GM12801 (cell line): ENCODE data around the gene AZIN2.

Experiments
- TF ChIP-seq, protein P1 (sequence below): IDR thresholded peaks from one replicate; pipeline ENCODE4 v1.5.1; 2011; ENCODE audit warnings: control low read depth; ENCODE audit not compliant: insufficient read length; ENCODE audit errors: extremely low read depth

Gene AZIN2

DNA sequence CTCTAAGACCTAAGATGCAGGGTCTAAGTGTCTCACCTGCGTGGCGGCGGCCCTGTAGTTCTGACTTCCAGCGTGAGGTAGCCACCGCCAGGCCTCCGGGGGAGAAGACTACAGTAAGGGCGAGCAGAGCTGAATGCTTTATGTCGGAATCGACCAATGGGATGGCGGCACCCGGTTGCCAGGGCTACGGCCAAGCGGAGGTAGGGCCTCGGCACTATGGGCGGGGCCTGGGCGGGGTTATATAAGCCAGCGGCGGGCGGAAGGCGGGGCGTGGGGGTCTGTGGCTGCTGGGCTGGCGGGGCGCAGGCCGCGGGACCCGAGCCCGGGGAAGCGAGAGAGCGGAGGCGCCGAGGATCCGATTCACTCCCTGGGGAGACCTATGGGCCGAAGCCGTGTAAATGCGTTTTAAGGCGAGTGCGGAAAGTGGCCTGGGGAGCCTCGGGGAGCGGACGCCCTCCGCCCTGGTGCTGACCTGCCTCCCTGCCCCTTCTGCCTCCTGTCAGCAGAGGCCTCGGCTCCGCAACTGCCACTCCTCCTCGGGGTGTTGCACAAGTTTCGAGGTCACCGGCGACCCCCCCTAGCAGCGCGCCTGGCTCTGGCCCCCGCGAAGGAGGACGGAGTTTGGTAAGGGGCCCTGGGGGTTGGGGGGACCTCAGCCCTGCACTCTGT is at the start of gene AZIN2:
Gene AZIN2 (plus strand): TSS at position 269 of the 669 bp plus-strand sequence. CDS start 1,097 bp downstream, outside the sequence.
- TF ChIP-seq, protein P1, sequence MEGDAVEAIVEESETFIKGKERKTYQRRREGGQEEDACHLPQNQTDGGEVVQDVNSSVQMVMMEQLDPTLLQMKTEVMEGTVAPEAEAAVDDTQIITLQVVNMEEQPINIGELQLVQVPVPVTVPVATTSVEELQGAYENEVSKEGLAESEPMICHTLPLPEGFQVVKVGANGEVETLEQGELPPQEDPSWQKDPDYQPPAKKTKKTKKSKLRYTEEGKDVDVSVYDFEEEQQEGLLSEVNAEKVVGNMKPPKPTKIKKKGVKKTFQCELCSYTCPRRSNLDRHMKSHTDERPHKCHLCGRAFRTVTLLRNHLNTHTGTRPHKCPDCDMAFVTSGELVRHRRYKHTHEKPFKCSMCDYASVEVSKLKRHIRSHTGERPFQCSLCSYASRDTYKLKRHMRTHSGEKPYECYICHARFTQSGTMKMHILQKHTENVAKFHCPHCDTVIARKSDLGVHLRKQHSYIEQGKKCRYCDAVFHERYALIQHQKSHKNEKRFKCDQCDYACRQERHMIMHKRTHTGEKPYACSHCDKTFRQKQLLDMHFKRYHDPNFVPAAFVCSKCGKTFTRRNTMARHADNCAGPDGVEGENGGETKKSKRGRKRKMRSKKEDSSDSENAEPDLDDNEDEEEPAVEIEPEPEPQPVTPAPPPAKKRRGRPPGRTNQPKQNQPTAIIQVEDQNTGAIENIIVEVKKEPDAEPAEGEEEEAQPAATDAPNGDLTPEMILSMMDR, result no peak

DNA sequence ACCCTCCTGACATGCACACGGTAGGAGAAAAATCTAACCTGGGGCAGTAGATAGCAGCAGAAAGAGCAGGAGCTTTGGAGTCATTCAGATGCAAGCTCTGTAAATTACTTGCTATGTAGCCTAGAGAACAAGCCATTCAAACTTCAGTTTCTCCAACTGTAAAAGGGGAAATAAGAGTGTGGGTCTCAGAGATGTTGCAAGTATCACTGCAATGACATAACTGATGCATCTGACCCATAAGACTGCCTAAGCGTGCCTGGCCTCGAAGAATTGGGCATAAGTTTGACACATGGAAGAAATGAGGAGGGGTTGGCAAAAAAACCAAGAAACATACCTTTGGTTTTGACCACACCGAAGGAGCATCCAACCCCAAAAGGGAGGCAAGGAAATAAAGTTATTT is 49.4 kb upstream of the AZIN2 start:
- TF ChIP-seq, protein P1, result no peak

DNA sequence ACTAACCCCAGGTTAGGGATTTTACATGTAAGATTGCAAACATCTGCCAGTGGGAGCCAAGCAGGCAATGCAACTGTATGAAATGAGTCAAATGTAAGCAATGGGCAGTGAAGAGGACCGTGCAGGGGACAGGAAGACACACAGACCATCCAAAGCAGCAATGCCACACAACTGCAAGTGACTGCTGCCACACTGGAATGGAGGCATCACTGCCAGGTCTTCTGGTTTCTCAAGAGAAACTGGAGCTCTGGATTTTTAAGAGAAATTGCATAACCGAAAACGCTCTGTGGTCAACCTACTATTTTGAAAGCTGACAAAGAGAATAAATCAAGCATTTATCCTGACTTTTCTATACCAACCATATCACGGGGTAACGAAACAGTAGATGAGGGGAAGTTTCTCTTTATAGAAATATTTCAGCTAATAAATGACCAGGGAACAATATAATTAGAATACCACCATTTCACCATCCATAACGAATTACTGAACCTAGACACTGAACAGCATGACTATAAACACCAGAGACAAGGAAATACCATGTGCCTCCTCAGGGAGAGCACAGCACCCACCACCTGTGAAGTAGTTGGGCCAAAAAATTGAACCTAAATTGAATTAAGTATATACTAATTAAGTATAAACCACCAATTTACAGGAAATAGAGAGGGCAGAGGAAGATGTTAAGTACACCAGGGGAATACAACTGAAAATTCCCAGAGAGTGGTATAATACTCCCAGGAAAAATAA is 48.7 kb upstream of the AZIN2 start:
- TF ChIP-seq, protein P1, result no peak

DNA sequence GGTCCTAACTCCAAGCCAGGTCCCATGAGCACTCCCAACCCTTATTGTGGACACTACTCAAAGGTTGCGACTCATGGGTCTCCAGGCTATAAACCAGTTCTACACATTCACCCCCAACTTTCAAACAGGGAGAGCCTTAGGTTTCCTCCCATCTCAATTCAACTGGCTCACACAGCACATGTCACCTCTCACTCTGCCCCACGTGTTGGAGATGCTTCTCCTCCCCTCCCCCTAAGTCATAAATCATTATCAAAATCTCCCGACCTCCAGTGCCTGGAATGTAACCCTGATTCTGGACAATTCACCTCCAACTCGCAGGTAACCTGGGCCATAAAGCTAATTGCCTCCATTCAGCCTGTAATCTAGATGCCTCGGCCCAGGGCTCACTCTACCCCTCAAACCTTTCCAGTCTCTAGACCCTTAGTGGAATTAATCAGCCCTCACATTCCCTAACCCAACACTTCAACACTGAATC is 44.9 kb upstream of the AZIN2 start:
- TF ChIP-seq, protein P1, result no peak

DNA sequence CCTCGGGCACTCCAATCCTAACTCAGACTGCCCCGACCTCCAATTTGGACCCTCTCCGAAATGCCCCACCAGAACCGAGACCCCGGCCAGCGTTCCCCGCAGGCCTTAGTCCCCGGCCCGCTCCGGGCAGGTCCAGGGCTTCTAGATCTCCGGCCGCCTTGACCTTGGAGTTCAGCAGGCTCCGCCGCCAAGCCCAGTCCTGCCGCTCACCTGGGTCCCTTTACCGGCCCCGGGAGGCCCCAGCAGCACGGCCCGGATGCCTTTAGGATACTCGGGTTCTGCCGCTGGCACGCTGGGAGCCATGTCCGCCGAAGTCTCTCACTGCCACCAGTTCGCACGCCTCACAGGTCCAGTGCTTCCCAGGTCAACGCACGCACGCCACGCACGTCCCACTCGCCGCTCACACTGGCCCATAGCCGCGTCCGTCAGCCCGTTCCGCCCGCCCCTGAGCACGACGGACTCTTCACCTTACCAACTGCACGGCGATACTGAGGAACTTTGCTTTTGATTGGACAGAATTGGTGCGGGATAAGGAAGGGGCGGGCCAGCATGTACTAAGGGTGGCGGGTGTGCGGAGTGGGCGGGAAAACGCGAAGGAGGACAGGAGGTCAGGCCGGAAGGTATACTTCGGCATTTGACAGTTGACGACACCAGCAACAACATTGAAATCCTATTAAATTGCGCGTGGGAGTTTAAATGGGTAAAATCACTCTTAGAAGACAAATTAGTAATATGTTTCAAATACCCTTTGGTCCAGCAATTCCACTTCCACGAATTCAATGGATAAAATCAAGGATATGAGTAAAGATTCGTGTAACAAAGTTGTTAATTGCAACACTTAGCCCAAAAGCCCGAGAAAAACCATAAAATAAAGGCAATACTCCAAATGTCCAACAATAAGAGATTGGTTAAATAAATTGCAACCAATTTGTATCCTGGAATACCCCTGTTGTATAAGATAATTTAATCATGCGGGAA is 44.1 kb upstream of the AZIN2 start, which contains the start of gene AK2:
Gene AK2 (minus strand): TSS at position 358 of the 978 bp plus-strand sequence. CDS start 55 bp downstream, at position 303.
- TF ChIP-seq, protein P1, result no peak

DNA sequence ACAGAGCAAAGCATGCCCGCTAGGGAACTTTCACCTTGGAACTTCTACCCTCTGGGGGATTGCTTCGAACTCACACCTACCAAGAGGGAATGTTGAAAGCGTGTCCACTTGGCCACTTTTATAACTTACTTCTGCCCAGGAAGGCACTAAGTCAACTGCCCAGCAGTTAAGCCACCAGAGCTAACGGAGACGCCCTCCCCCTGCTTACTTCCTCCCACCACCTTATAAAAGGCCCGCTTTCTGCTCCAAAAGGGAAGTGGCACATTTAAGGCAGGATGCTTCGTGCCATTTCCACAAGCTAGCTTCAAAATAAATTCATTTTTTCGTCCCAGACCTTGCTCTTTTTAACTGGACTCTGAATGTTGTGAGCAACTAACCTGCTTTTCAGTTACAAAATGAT is 41.1 kb upstream of the AZIN2 start:
- TF ChIP-seq, protein P1, result no peak
